ACHN (cell line): ENCODE measurements around the gene RAC3.

ENCODE experiments used
- DNase-seq: peaks from one replicate; pipeline ENCODE4 v3.0.0-alpha.2; 2015
- in situ Hi-C: cut with HindIII; loops from 2 replicates; pipeline ENCODE4 v1.10.0; 2017; ENCODE audit warnings: low sequenced_read_pairs, low pct_ligation_motif_present, low pct_unique_long_range_greater_than_20kb

RAC3 gene

DNA sequence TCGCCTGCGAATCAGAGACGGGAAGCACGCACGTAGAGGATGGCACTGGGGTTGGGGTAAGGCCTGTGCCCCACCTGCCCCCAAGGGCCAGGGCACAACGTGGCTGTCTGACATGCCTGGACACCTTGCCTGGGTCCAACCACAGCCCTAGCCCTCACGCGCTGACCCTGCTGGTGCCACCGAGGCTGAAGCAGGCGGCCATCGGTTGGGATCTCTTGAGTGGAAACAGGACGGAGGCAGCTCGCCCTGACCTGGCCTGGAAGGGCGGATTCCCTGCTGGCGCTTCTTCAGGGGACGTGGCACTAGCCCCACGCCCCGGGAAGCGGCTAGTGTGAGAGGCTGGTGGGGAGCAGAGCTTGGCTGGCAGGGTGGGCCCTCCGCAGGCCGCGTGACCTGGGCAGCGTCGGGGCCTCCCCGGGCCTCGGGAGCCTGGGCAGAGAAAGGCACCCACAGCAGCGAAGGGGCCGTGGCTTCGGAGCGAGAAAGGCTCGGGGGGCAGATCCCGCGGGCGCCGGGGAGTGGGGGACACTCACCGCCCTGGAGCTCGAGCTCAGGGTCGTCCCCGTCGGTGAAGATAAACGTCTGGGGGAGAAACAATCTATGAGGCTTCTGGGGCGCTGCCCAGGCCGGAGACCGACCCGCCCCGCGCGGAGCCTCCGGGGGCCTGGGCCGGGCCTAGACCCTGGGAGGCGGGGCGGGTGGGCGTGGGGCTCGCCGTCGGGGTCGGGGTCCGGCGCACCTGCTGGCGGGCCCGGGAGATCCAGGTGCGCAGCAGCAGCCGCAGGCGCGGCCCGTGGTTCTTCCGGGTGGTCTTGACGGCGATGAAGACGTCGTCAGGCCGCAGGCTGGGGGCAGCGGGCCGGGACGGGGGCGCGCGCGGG, 19.5 kb downstream of the RAC3 start:
- no peak for DNase-seq
- in situ Hi-C loops, result no loop called here

DNA sequence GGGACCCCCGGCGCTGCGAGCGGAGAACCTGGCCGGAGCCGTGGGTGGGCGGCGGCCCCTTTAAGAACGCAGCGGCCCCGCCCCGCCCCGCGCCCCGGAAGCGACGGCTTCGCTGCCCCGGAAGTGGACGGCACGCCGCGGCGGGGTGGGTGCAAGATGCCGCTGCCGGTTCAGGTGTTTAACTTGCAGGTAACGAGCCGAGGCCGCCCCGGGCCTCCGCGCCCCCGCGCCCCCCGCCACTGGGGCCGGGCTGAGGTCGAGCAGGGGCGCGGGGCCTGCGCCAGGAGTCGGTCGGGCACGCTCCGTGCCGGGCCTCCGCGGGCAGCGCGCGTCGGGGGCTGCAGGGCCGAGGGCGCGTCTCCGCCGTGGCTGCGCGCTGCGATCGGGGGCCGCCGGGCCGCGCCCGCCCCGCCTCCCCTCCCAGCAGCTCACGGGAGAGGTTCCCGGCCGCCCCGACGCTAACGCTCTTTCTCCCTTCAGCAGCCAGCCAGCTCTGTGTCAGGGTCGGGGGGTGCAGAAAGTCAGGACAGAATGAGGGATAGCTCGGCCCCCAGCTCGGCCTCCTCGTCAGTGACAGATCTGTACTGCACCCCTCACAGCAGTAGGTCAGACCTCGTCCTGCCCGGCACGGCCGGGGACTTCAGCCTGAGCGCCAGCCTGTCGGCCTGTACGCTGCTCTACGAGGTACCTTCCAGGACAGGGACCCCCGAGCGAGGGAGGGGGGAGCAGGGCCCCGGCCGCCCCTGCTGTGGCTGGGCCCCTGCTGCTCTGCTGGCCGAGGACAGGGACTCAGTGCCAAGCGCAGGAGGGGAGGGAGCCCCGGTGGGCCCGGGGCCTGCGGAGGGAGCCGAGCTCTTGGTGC, 20.5 kb downstream of the RAC3 start, which contains the start of the genes GPS1 and RFNG:
Gene GPS1, plus strand, starts transcription at position 123 of the 862 bp plus-strand sequence. Its CDS starts 34 bp downstream, at position 157.
Gene RFNG, minus strand, starts transcription at position 36 of the 862 bp plus-strand sequence. CDS start 45 bp downstream, outside the sequence.
- in situ Hi-C loops, result no loop called here
- peak; percentile 63 for DNase-seq

- no peak for DNase-seq
- in situ Hi-C loops, result no loop called here
Observed at GRCh38 chr17:82052638-82053059, 21.2 kb downstream of the RAC3 start.

DNA sequence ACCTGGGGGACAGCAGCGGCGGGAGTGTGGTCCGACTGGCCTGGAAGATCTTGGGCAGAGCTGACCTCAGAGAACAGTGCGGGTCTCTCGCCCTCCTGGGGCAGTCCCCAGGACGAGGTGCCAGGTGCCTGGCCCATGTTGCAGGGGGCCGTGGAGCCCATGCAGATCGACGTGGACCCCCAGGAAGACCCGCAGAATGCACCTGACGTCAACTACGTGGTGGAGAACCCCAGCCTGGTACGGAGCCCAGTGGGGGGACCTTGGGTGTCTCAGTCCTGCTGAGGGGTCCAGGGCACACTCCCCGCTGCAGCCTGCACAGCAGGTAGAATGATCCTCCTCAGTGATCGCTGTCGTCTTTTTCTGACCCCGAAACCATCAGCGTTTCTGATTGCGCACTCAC, 21.7 kb downstream of the RAC3 start:
- in situ Hi-C loops, result no loop called here
- no peak for DNase-seq

DNA sequence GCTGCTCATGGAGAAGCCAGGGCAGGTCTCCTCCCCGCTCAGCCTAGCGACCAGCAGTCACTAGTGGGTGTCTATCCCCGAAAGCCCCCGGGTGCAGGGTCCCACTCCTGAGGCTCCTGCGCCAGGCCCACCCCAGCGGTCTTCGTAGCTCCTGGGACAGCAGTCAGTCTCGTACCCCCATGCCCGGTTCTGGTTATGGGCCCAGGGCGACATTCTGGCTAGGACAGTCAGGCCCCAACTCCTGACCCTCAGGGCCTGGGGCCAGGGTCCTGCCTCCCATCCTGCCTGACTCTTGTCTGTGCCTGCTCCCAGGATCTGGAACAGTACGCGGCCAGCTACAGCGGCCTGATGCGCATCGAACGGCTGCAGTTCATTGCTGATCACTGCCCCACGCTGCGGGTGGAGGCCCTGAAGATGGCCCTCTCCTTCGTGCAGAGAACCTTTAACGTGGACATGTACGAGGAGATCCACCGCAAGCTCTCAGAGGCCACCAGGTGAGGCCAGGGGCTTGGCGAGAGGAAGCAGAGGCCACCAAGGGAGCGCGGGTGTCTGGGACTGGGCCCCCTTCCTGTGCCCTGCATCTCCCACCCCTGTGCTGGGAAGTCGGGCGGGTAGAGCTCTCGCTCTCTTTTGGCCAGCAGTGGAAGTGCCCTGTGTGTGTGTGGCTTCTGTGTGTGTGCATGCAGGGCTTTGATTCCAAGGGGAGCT, 22.2 kb downstream of the RAC3 start:
- DNase-seq, result no peak
- in situ Hi-C loops, result no loop called here

DNA sequence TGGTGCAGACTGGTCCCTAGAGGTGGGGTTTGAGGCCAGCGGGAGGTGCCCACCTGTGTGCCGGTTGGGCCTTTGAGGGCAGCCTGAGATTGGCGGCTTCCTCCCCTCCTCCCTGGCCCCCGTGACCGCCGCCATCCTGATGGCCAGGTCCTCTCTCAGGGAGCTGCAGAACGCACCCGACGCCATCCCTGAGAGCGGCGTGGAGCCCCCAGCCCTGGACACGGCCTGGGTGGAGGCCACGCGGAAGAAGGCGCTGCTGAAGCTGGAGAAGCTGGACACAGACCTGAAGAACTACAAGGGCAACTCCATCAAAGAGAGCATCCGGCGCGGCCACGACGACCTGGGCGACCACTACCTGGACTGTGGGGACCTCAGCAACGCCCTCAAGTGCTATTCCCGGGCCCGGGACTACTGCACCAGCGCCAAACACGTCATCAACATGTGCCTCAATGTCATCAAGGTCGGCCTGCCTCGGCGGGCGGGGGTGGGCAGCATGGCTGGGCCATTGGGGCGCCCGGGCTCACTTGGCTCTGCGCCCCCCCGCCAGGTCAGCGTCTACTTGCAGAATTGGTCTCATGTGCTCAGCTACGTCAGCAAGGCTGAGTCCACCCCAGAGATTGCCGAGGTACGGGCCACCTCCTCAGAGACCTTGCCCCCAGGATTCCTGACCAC, 23.0 kb downstream of the RAC3 start:
- in situ Hi-C loops, result no loop called here

DNA sequence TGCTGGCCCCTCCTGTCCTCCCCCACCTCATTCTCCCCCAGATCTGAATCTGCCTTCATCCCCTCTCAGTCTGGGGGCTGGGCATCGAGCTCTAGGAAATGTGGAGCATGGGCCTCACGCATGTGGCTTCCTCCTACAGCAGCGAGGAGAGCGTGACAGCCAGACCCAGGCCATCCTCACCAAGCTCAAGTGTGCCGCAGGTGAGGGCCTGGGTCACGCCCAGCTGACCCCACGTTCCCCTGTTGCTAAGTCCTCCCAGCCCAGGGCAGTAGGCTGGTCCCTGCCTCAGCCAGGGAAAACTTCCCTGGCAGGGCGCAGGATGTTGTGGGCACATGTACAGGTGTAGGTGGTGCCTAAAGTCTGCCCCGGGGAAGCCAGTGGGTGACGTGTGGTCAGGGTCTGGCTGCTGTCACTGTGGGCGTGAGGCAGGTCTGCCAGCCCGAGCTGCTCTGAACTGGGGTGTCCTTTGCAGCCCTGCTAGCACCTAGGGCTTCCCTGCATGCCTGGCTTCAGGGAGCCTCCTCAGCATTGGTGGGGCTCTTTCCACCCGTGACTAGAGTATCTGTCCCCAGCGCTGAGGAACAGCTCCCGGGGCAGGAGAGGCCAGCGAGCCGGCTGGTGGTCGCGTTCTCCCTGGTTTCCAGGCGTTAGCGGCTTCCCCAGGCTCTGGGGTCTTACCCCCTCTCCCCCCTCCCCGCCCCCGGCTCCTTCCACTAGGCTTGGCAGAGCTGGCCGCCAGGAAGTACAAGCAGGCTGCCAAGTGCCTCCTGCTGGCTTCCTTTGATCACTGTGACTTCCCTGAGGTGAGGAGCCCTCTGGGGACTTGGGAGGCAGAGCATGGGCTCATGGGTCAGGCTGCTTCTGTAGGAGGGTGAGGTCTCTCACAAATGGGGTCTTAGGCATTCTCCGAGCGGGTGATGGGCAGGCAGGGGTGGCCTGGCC, 23.8 kb downstream of the RAC3 start:
- in situ Hi-C loops, result no loop called here
- no peak for DNase-seq

More for the DNA sequence above, 23.0 kb downstream of the RAC3 start:
- no peak for DNase-seq

GRCh38 chr17:82055965-82056728, 24.7 kb downstream of the RAC3 start:
- in situ Hi-C loops, result no loop called here
- DNase-seq, result no peak

DNA sequence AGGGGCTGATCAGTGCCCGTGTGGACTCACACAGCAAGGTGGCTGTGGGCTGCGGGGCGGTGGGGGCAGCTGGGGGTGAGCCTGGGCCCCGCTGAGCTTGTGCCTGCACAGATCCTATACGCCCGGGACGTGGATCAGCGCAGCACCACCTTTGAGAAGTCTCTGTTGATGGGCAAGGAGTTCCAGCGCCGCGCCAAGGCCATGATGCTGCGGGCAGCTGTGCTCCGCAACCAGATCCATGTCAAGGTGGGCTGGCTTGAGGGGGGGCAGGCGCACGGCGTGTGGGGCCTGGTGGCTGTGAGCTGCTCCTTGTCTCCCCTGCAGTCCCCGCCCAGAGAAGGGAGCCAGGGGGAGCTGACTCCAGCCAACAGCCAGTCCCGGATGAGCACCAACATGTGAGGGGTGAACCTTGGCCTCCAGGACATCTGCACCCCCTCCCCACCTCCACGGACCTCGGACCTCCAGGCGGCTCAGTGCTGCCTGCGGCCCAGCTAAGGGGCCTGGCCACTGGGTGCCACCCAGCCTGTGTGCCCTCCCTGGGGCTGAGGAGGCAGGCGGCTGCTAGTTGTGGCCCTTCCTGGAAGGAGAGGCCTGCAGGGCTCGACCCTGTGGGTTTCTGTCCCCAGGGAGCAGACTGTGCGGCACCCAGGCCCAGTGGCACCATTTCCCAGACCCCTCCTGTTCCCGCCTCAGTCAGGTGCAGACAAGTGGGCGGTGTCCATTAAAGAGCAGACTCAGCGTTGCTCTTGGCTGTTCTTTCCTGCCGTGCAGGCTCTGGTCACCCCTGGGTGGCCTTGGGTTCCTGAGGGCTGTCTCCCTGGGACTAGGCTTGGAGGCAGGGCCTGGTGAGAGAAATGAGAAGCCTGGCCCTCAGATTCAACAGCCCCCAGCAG, 25.5 kb downstream of the RAC3 start:
- DNase-seq, result no peak
- in situ Hi-C loops, result no loop called here

GRCh38 chr17:82058230-82058854, 26.9 kb downstream of the RAC3 start:
- in situ Hi-C loops, result no loop called here

GRCh38 chr17:82058855-82059249, 27.4 kb downstream of the RAC3 start:
- in situ Hi-C loops, result no loop called here
- no peak for DNase-seq

More at GRCh38 chr17:82058230-82058854, 26.9 kb downstream of the RAC3 start:
- no peak for DNase-seq

- in situ Hi-C loops, result no loop called here
- no peak for DNase-seq
Observed at GRCh38 chr17:82059272-82060000, 28.0 kb downstream of the RAC3 start.

DNA sequence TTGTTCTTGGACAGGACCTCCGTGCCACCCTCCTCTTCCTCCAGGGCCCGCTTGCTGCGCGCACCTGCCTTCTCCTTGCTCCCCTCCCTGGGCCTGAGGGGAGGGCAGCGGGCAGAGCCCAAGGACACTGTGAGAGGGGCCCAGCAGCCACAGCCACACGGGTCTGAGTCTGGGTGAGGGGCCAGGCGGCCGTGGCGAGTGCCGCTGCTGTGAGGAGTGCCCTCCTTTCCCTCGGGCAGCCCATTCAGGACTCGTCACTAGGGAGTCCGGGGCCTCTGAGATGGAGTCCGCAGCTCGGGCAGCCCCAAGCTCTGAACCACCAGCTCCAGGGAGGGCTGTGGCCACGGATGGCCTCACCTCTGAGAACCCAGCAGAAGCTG, 28.5 kb downstream of the RAC3 start:
- in situ Hi-C loops, result no loop called here
- no peak for DNase-seq

GRCh38 chr17:82060614-82061013, 29.1 kb downstream of the RAC3 start:
- no peak for DNase-seq
- in situ Hi-C loops, result no loop called here
